ENCODE data around the gene STIP1.

Gene STIP1

DNA sequence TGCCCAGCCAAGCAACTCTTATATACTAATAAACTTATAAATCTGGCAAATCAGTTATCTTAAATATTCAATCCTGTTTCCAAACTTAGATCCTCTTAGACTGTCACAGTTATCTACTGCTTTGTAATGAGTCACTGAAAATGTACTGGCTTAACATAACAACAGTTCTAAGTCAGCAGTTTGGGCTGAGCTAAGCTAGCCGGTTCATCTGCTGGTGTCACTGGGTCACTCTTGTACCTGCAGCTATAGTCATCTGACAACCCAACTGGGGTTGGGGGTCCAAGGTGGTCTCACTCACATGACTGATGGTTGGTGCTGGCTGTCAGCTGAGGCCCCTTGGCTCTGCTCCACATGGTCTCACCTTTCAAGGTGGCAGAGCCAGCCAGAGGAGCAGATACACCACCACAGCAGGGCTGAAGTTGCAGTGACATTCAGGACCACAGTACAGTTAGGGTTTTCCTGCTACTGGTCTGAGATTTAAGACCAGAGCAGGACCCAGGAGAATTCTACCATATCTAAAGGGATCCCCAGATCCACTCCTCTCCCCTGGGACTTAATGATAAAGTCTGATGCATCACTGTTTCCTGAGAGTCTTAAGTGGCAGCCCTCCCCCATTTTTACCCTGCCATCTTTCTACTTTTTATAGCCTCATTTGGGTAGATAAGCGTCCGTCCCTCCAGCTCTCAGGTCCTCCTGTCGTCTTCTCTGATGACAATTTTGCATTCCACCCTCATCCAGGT is 12.2 kb upstream of the STIP1 start:
- H3K4me3 ChIP-seq (ENCODE audit: low read length) = no peak overlapping the region
- TF ChIP-seq, protein P1, sequence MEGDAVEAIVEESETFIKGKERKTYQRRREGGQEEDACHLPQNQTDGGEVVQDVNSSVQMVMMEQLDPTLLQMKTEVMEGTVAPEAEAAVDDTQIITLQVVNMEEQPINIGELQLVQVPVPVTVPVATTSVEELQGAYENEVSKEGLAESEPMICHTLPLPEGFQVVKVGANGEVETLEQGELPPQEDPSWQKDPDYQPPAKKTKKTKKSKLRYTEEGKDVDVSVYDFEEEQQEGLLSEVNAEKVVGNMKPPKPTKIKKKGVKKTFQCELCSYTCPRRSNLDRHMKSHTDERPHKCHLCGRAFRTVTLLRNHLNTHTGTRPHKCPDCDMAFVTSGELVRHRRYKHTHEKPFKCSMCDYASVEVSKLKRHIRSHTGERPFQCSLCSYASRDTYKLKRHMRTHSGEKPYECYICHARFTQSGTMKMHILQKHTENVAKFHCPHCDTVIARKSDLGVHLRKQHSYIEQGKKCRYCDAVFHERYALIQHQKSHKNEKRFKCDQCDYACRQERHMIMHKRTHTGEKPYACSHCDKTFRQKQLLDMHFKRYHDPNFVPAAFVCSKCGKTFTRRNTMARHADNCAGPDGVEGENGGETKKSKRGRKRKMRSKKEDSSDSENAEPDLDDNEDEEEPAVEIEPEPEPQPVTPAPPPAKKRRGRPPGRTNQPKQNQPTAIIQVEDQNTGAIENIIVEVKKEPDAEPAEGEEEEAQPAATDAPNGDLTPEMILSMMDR (IDR thresholded peaks at IDR 0.05; ENCODE audit: insufficient read depth, low read depth, low read length, missing control alignments) = no peak
- peak; percentile 29 for DNase-seq (ENCODE audit: low read depth)

DNA sequence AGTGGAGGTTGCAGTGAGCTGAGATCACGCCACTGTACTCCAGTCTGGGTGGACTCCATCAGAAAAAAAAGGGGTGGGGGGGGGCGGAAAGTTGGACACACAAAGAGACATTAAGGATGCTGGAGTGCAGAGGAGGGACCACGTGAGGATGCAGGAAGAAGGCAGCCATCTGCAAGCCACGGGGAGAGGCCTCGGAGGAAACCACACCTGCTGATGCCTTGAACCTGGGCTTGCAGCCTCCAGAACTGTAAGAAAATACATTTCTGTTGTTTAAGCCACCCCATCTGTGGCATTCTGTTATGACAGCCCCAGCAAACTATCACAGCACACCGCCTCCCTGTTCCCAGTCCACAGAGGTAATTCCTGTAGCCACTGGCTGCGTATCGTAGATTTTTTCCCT is 9.2 kb upstream of the STIP1 start:
- TF ChIP-seq, protein P1 (IDR thresholded peaks at IDR 0.05; ENCODE audit: insufficient read depth, low read depth, low read length, missing control alignments) = no peak
- no peak for DNase-seq (ENCODE audit: low read depth)

DNA sequence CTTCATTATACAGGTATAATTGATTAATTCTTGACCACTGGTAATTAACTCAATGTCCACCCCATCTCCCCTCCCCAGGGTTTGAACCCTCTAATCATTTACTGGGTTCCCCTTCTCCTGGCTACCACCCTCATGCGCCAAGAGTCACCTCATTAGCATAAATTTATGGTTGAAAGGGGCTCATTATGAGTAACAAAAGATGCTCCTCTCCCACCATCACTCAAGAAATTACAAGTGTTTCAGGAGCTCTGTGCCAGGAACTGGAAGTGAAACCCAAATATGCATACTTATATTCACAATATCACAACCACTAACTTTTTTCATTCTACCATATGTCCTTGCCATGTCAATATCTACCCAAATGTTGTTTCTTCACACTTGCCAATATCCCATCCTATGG is 7.8 kb upstream of the STIP1 start:
- TF ChIP-seq, protein P1 (IDR thresholded peaks at IDR 0.05; ENCODE audit: insufficient read depth, low read depth, low read length, missing control alignments) = no peak
- no peak for DNase-seq (ENCODE audit: low read depth)
- H3K4me3 ChIP-seq (ENCODE audit: low read length) = no peak overlapping the region

More for the DNA sequence above, 9.2 kb upstream of the STIP1 start:
- no peak overlapping the region for H3K4me3 ChIP-seq (ENCODE audit: low read length)

DNA sequence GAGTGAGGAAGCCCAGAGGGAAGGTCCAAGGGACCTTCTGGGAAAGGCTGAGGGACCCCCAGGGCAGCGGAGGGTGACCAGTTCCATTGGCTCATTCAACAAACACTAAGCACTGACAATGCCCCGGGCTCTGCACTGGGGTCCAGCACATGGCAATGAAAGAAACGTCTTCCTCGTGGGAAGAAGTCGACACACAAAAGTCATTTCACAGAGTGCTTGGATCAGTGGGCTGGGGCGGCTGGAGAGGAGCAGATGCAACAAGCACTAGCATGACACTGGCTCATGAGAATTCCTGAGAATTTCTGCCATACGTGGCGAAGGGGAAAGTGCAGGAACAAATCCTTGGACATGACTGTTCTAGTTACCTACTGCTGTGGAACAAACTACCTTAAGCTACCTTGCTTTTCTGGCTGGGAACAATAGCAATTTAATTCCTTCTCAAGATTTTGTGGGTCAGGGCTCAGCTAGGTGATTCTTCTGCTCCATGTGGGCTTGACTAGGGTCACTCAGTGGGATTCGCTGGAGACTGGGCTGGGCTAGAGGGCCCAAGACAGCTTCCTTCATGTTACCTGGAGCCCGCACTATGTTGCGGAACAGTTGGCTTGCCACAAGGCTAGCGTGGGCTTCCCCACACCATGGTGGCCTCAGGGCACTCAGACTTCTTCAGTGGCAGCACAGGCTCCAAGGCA is 6.9 kb upstream of the STIP1 start:
- no peak overlapping the region for H3K4me3 ChIP-seq (ENCODE audit: low read length)
- TF ChIP-seq, protein P1 (IDR thresholded peaks at IDR 0.05; ENCODE audit: insufficient read depth, low read depth, low read length, missing control alignments) = no peak
- DNase-seq (ENCODE audit: low read depth) = no peak

DNA sequence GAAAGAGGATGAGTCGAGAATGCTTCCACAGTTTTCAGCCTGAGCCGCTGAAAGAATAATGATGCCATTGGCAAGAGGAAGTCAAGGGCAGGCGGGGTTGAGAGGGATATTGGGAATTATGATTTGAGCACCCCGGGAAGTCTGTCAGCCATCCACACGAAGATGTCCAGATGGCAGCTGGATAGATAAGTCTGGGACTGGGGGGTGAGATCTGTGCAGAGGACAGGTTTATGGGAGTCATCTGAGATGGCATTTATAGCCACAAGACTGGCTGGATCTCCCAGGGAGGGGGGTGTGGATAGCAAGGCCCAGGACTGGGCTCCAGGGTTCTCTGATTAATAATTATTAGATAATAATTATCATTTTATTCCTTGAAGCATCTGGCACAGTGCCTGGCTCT is 5.1 kb upstream of the STIP1 start:
- DNase-seq (ENCODE audit: low read depth) = no peak
- TF ChIP-seq, protein P1 (IDR thresholded peaks at IDR 0.05; ENCODE audit: insufficient read depth, low read depth, low read length, missing control alignments) = no peak
- no peak overlapping the region for H3K4me3 ChIP-seq (ENCODE audit: low read length)

DNA sequence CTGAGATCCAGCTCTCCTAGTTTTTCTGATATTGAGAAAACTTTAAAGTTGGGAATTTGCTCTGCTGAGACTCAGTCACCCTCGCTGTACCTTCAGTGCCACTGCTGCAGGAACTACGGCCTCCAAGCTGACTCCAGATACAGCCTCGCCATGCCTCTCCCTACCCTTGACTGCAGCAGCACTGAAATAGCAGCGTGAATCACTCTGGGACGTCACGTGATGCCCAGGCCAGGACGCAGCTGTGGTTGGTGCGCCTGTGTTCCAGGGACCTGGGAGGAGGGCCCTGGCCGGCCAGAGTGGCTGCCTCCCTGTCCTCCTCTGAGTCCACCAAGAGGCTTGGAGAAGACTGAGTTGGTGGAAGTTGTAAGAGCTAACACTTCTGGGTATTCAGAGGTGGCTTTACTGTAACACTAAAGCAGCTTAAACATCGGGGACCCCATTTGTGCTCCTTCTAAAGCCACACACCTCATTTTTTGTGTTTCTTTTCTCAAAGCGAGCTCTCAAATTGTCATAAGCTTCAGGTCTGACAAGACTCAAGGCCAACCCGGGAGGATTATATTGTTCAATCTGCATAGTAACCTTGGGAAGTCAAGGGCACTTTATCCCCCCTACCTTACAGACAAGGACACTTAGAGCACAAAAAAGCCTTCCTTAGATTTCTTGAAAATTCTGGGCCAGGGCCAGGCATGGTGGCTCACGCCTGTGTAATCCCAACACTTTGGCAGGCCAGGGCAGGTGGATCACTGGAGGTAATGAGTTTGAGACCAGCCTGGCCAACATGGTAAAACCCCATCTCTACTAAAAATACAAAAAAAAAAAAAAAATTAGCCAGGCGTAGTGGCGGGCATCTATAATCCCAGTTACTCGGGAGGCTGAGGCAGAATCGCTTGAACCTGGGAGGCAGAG is 4.2 kb upstream of the STIP1 start:
- DNase-seq (ENCODE audit: low read depth) = peak; percentile 92
- TF ChIP-seq, protein P1 (IDR thresholded peaks at IDR 0.05; ENCODE audit: insufficient read depth, low read depth, low read length, missing control alignments) = no peak
- H3K4me3 ChIP-seq (ENCODE audit: low read length) = no peak overlapping the region
